Measurements from ENCODE around the gene SYT10. TPM values are rescaled to one million over a fixed set of nuclear protein-coding genes. Genes with fewer than 3 reads are reported as not detected.

SYT10 gene
- polyA plus RNA-seq, 1 donor (not counting 4 experiments of a cell fraction or from before 2014, with no cell fraction given): not detected

DNA sequence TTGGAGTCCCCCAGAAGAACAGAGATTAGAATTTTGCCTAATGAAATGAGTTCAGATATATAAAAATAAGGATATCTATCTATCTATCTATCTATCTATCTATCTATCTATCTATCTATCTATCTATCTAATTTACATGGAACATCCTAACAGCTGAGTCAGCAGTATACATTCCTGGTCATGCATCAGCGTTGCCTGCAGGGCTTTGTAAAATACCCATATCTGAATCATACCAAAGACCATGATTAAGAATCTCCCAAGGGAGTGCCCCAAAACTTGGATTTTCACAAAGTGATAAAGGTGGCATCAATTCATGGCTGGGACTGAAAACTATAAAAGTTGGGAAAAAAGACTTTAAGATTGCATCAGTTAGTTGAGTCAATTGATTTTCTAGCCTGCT lies 32.7 kb upstream of the SYT10 start:
- H3K4me2 ChIP-seq (ENCODE audit: control insufficient read depth, extremely low read depth, insufficient read depth, low read depth, low read length): no peak overlapping the region
- H3K4me1 ChIP-seq (ENCODE audit: control insufficient read depth, extremely low read depth, insufficient read depth, low read length): no peaks in the 10 kb centered on the region
- H3K9ac ChIP-seq (ENCODE audit: control insufficient read depth, extremely low read depth, insufficient read depth, low read length): no peak overlapping the region
- no peaks in the 10 kb centered on the region for H3K9me3 ChIP-seq (ENCODE audit: control insufficient read depth, low read depth, low read length)
- dilution Hi-C loops (cut with MboI; ENCODE audit: extremely low pct_ligation_motif_present, low sequenced_read_pairs): no loop called here
- H3K27ac ChIP-seq (ENCODE audit: control insufficient read depth, insufficient read depth, low read length): no peak overlapping the region
- no peaks in the 10 kb centered on the region for H3K27me3 ChIP-seq (ENCODE audit: control insufficient read depth, extremely low read depth, insufficient read depth, low read length)
- TF ChIP-seq EZH2 (IDR thresholded peaks at IDR 0.05; ENCODE audit: low read length): no peak
- TF ChIP-seq, protein P1, sequence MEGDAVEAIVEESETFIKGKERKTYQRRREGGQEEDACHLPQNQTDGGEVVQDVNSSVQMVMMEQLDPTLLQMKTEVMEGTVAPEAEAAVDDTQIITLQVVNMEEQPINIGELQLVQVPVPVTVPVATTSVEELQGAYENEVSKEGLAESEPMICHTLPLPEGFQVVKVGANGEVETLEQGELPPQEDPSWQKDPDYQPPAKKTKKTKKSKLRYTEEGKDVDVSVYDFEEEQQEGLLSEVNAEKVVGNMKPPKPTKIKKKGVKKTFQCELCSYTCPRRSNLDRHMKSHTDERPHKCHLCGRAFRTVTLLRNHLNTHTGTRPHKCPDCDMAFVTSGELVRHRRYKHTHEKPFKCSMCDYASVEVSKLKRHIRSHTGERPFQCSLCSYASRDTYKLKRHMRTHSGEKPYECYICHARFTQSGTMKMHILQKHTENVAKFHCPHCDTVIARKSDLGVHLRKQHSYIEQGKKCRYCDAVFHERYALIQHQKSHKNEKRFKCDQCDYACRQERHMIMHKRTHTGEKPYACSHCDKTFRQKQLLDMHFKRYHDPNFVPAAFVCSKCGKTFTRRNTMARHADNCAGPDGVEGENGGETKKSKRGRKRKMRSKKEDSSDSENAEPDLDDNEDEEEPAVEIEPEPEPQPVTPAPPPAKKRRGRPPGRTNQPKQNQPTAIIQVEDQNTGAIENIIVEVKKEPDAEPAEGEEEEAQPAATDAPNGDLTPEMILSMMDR (optimal IDR thresholded peaks at IDR 0.05 in 1 of 3, IDR thresholded peaks at IDR 0.05 in 1 of 3, conservative IDR thresholded peaks at IDR 0.05 in 1 of 3; ENCODE audit: extremely low read depth in 1 of 3, insufficient read depth in 2 of 3, low read length in 3 of 3): no peak
- FAIRE-seq: no peak
- DNase-seq (ENCODE audit: low read depth, low spot score): no peak
- H3K4me3 ChIP-seq (ENCODE audit: control insufficient read depth in 2 of 3, extremely low read depth in 1 of 3, insufficient read depth in 2 of 3, low read depth in 1 of 3, low read length in 3 of 3): no peak overlapping the region
- H3K79me2 ChIP-seq (ENCODE audit: control insufficient read depth, insufficient read depth, low read length): no peaks in the 10 kb centered on the region
- H2AFZ ChIP-seq (ENCODE audit: control insufficient read depth, low read length): no peak overlapping the region
- H3K36me3 ChIP-seq (ENCODE audit: control insufficient read depth in 2 of 2, extremely low read depth in 1 of 2, insufficient read depth in 2 of 2, low read length in 2 of 2): no peaks in the 10 kb centered on the region
- H3K9me1 ChIP-seq (ENCODE audit: control insufficient read depth, extremely low read depth, insufficient read depth, low read length): no peaks in the 10 kb centered on the region
- H4K20me1 ChIP-seq (ENCODE audit: control insufficient read depth, extremely low read depth, insufficient read depth, low read length): no peaks in the 10 kb centered on the region

DNA sequence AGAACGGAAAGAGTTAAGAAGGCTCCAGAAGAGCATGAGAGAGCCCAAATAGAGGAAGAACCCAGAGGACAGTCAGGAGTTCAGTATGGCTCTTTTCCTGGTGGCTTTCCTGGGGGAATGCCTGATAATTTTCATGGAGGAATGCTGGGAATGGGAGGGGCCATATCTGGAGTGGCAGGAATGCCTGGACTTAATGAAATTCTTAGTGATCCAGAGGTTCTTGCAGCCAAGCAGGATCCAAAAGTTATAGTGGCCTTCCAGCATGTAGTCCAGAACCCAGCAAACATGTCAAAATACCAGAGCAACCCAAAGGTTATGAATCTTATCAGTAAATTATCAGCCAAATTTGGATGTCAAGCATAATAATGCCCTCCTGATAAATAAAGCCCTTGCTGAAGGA lies 15.5 kb upstream of the SYT10 start:
- Histone ChIP-seq H3K4me1 (ENCODE audit: control insufficient read depth, extremely low read depth, insufficient read depth, low read length) (no peaks in the 10 kb centered on the region), H3K4me3 (ENCODE audit: control insufficient read depth in 2 of 3, extremely low read depth in 1 of 3, insufficient read depth in 2 of 3, low read depth in 1 of 3, low read length in 3 of 3) (no peak overlapping the region), H3K9ac (ENCODE audit: control insufficient read depth, extremely low read depth, insufficient read depth, low read length) (no peak overlapping the region), H2AFZ (ENCODE audit: control insufficient read depth, low read length) (no peak overlapping the region), H3K4me2 (ENCODE audit: control insufficient read depth, extremely low read depth, insufficient read depth, low read depth, low read length) (no peak overlapping the region), H3K9me1 (ENCODE audit: control insufficient read depth, extremely low read depth, insufficient read depth, low read length) (no peaks in the 10 kb centered on the region), H3K36me3 (ENCODE audit: control insufficient read depth in 2 of 2, extremely low read depth in 1 of 2, insufficient read depth in 2 of 2, low read length in 2 of 2) (no peaks in the 10 kb centered on the region), H4K20me1 (ENCODE audit: control insufficient read depth, extremely low read depth, insufficient read depth, low read length) (no peaks in the 10 kb centered on the region), H3K79me2 (ENCODE audit: control insufficient read depth, insufficient read depth, low read length) (no peaks in the 10 kb centered on the region), H3K9me3 (ENCODE audit: control insufficient read depth, low read depth, low read length) (no peaks in the 10 kb centered on the region), H3K27ac (ENCODE audit: control insufficient read depth, insufficient read depth, low read length) (no peak overlapping the region), H3K27me3 (ENCODE audit: control insufficient read depth, extremely low read depth, insufficient read depth, low read length) (no peaks in the 10 kb centered on the region)
- FAIRE-seq (no peak), DNase-seq (ENCODE audit: low read depth, low spot score) (no peak)
- no peak for TF ChIP-seq EZH2 (IDR thresholded peaks at IDR 0.05; ENCODE audit: low read length)
- TF ChIP-seq, protein P1 (optimal IDR thresholded peaks at IDR 0.05 in 1 of 3, IDR thresholded peaks at IDR 0.05 in 1 of 3, conservative IDR thresholded peaks at IDR 0.05 in 1 of 3; ENCODE audit: extremely low read depth in 1 of 3, insufficient read depth in 2 of 3, low read length in 3 of 3): no peak
- dilution Hi-C loops (cut with MboI; ENCODE audit: extremely low pct_ligation_motif_present, low sequenced_read_pairs): no loop called here
